CD4-positive, alpha-beta T cell treated with Interleukin-4 for 4 hours (primary cell): ENCODE results near the gene ZNF275.
"Not testable (repeated sequence)": the region's sequence is repeated elsewhere in the genome, so short reads cannot be mapped to it uniquely, and the experiment has no call there.

Source experiments
- DNase-seq: peaks from one replicate; pipeline ENCODE4 v3.0.0-alpha.2; 2020

Gene ZNF275

DNA sequence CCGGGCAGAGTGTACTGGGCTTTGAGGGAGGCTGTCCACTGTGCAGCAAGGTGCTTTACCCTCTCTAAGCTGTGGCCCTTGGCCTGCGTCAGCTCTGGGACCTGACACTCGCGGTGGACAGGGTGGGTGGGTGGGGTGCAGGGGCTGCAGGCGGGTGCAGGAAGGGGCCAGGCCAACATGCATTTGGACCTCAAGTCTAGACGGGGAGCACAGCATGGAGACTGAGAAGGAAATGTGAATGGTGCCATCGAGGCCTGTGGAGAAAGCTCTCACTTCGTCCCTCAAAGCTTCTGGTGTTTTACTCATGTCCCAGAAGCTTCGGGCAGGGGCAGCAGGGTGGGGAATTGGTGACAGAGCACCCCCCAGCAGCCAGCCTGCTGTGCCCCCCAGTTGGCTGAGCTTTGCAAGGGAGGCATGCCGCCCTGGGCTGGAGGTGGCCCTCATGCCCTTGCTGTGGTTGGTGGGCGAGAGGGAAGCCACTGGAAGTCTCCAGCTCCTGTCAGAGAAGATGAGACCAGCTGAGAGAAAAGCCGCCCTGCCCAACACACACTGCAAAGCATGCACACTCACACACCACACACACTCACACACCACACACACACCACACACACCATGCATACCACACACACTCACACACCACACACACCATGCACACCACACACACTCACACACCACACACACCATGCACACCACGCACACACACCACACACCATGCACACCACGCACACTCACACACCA is 54.9 kb downstream of the ZNF275 start:
- no peak for DNase-seq

- DNase-seq = not testable (repeated sequence)
Observed at GRCh38 chrX:153389460-153389768, 55.5 kb downstream of the ZNF275 start.

GRCh38 chrX:153392642-153393321 is 58.8 kb downstream of the ZNF275 start:
- DNase-seq = no peak

- DNase-seq = no peak
Observed at GRCh38 chrX:153394612-153395011, 60.7 kb downstream of the ZNF275 start.

- no peak for DNase-seq
Observed at GRCh38 chrX:153395613-153396319, 61.8 kb downstream of the ZNF275 start.

- DNase-seq = no peak
Observed at GRCh38 chrX:153396320-153397195, 62.6 kb downstream of the ZNF275 start.

DNA sequence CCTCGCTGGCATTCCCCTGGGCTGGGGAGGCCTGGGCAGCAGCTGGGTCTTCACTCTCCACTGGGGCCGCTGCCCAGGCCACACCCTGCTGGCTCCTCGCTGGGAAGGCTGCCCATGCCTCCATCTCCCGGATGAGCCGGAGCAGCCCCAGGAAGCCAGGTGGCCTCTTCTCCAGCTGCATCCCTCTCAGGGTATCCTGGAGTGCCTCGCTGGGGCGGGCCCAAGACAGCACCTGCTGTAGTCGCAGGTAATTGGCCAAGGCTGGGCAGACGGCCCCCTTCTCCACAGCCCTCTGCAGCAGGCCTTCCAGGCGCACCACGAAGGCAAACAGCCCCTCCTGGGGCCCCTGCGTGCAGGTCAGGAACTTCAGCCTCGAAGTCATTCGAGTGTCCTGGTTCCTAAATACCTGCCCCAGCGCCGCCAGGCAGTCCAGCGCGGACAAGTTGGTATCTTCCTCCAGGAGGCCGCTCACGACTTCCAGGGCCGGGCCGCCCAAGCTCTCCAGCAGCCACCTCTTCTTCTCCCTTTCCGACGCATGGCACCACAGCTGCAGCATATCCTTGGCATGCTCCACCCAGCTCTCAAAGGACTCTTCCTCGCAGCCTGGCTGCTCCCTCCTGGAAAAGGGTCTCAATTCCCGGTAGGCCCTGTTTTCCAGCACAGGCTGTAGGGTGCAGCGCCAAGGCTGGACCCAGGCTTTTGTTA is 63.5 kb downstream of the ZNF275 start:
- DNase-seq = no peak

DNA sequence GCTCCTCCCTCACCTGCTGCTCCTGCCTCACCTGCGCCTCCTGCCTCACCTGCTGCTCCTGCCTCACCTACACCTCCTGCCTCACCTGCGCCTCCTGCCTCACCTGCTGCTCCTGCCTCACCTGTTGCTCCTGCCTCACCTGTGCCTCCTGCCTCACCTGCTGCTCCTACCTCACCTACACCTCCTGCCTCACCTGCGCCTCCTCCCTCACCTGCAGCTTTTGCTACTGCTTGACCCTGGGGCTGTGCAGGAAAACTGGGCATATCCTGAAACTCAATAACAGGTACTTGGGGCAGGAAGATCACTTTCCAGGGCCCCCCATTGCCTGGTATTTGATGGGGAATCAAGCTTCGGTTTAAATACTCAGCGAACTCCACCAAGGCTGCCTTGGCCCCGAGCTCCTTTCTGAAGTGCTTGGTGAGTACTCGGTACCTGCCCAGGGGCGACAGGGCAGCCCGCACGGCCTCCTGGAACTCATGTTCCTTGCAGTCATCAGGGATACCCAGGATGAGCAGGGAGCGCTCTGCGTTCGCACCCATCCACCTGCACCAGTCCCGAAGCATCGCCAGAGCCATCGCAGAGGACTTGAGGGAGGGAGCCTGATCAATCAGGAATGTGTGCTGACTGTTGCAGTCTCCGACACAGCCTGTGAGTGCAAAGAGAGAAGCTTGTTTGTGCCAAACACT is 64.5 kb downstream of the ZNF275 start:
- no peak for DNase-seq

DNA sequence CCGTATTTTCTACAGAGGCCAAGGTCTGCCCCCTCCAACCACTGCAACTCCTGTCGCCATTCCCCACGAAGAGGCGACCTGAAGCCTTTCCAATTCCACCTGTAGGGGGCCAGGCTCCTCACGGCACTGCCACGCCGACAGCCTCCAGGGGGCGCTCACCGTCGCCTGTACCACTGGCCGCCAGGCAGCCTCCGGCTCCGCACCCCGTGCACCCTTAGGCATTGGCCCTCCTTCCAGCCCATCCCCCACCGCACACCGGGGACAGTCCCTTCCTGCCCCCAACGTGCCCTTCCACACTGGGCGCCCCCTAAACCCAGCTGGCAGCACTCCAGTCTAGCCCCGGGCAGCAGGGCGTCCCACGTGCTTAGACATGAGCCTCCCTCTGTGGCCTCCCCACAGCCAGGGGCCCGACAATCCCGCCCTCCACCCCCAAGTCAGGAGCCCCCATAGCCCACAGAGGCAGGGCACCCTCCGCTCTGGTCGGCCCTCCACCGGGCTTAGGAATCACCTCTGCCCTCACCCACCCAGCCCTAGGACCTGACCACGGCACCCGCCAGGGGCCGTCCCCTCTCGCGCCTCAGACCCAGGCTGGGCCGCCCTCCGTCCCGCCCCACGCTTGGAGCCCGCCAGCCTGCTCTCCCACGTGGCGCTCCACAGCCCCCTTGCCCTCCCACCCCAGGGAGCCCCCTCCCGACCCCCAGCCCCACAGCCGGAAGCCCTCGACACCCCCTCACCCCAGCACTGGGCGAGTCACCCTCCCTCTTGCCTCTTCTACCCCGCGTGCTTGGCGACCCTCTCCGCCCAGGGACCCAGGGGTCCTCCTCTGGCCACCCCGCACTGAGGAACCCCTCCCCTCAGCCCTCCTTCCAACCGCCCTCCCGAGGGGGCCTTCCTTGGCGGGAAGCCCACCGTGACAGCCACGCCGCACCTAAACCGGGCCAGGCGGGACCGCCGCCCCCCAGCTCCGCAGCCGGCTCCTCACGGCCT is 66.5 kb downstream of the ZNF275 start:
- peak; percentile 1 for DNase-seq

DNA sequence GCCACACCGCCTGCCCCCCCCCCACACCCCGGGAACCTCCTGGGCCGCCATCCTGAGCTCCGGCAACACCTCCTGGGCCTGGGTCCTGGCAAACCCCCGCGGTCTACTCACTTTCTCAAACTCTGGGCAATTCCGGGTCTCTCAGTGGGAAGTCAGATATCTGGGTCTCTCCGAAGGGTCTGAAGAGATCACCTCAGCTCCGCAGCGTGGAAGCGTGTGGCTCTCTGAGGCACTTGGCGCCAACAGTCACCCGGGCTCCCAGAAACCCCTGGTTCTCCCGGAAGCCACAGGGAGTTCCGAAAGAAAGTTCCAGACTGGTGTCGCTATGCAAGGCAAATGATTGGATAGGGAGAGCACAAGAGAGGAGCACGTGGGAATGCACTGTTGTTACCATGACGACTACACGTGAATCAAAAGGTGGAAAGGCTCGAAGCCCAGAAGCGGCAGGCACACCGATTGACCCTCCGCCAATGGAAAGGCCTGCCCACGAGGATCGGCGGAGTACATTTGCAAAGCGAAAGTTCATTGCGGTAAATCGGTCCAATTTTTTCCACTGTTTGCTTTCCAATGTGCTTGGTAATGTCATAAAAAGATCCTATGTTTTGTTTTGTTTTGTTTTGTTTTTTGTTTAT is 67.3 kb downstream of the ZNF275 start, which contains the start of gene PNMA6E:
PNMA6E (minus strand) TSS at position 218 of the 632 bp plus-strand sequence. CDS start 2,501 bp downstream, outside the sequence.
- DNase-seq = no peak
